ENCODE data around the gene LSM2. TPM values are rescaled to one million over a fixed set of nuclear protein-coding genes. Genes with fewer than 3 reads are reported as not detected.

LSM2 gene
- total and polyA plus RNA-seq, 2 donors from 2014 or later: 41.6 to 70.6 TPM

- DNase-seq: no peak
- H3K4me1 ChIP-seq (ENCODE audit: control insufficient read depth in 2 of 3, insufficient read depth in 2 of 3, low read depth in 1 of 3, low read length in 3 of 3): peaks cover 0 to 1% (median 0%) of the 10 kb centered on the region in 3 donors
- TF ChIP-seq CTCF (IDR thresholded peaks at IDR 0.05; ENCODE audit: borderline replicate concordance, extremely low read depth, insufficient read depth): no peak
- no peaks in the 10 kb centered on the region for H3K9me3 ChIP-seq (ENCODE audit: control insufficient read depth in 2 of 3, insufficient read depth in 1 of 3, low read length in 3 of 3)
- no peak overlapping the region for H3K27ac ChIP-seq (ENCODE audit: low read depth in 2 of 2, low read length in 2 of 2)
- H3K4me3 ChIP-seq (ENCODE audit: low read length in 3 of 3): no peak overlapping the region
- H3K36me3 ChIP-seq (ENCODE audit: control insufficient read depth in 2 of 3, insufficient read depth in 3 of 3, low read length in 3 of 3): no peaks in the 10 kb centered on the region
- H3K9ac ChIP-seq (ENCODE audit: low read length in 3 of 3): no peak overlapping the region
- intact Hi-C loops (cut with DNase I): no loop called here
- H3K27me3 ChIP-seq (ENCODE audit: control insufficient read depth, insufficient read depth, low read length): no peaks in the 10 kb centered on the region
- no peak for FAIRE-seq
Measured at GRCh38 chr6:31799781-31800180, 7.0 kb downstream of the LSM2 start.

GRCh38 chr6:31797588-31797987 lies 9.2 kb downstream of the LSM2 start:
- Histone ChIP-seq H3K36me3 (ENCODE audit: control insufficient read depth in 2 of 3, insufficient read depth in 3 of 3, low read length in 3 of 3) (no peaks in the 10 kb centered on the region), H3K27ac (ENCODE audit: low read depth in 2 of 2, low read length in 2 of 2) (no peak overlapping the region), H3K4me1 (ENCODE audit: control insufficient read depth in 2 of 3, insufficient read depth in 2 of 3, low read depth in 1 of 3, low read length in 3 of 3) (peaks cover 0 to 5% (median 0%) of the 10 kb centered on the region in 3 donors), H3K9ac (ENCODE audit: low read length in 3 of 3) (no peak overlapping the region), H3K27me3 (ENCODE audit: control insufficient read depth, insufficient read depth, low read length) (no peaks in the 10 kb centered on the region), H3K9me3 (ENCODE audit: control insufficient read depth in 2 of 3, insufficient read depth in 1 of 3, low read length in 3 of 3) (no peaks in the 10 kb centered on the region), H3K4me3 (ENCODE audit: low read length in 3 of 3) (no peak overlapping the region)
- DNase-seq (no peak), FAIRE-seq (no peak)
- no peak for TF ChIP-seq CTCF (IDR thresholded peaks at IDR 0.05; ENCODE audit: borderline replicate concordance, extremely low read depth, insufficient read depth)
- intact Hi-C loops (cut with DNase I): no loop called here

GRCh38 chr6:31796993-31797385 lies 9.8 kb downstream of the LSM2 start:
- Histone ChIP-seq H3K36me3 (ENCODE audit: control insufficient read depth in 2 of 3, insufficient read depth in 3 of 3, low read length in 3 of 3) (no peaks in the 10 kb centered on the region), H3K27me3 (ENCODE audit: control insufficient read depth, insufficient read depth, low read length) (no peaks in the 10 kb centered on the region), H3K9me3 (ENCODE audit: control insufficient read depth in 2 of 3, insufficient read depth in 1 of 3, low read length in 3 of 3) (no peaks in the 10 kb centered on the region), H3K4me3 (ENCODE audit: low read length in 3 of 3) (no peak overlapping the region), H3K9ac (ENCODE audit: low read length in 3 of 3) (no peak overlapping the region), H3K27ac (ENCODE audit: low read depth in 2 of 2, low read length in 2 of 2) (no peak overlapping the region), H3K4me1 (ENCODE audit: control insufficient read depth in 2 of 3, insufficient read depth in 2 of 3, low read depth in 1 of 3, low read length in 3 of 3) (peaks cover 0 to 5% (median 0%) of the 10 kb centered on the region in 3 donors)
- no peak for TF ChIP-seq CTCF (IDR thresholded peaks at IDR 0.05; ENCODE audit: borderline replicate concordance, extremely low read depth, insufficient read depth)
- no peak for DNase-seq
- intact Hi-C loops (cut with DNase I): no loop called here
- no peak for FAIRE-seq

Measured in kidney (tissue), 14 donors.